ENCODE results near the gene B3GAT1. TPM values are rescaled to one million over a fixed set of nuclear protein-coding genes. Genes with fewer than 3 reads are reported as not detected.

Gene B3GAT1
- total RNA-seq, 4 donors from 2014 or later, result 0.26 to 0.93 (median 0.36) TPM

DNA sequence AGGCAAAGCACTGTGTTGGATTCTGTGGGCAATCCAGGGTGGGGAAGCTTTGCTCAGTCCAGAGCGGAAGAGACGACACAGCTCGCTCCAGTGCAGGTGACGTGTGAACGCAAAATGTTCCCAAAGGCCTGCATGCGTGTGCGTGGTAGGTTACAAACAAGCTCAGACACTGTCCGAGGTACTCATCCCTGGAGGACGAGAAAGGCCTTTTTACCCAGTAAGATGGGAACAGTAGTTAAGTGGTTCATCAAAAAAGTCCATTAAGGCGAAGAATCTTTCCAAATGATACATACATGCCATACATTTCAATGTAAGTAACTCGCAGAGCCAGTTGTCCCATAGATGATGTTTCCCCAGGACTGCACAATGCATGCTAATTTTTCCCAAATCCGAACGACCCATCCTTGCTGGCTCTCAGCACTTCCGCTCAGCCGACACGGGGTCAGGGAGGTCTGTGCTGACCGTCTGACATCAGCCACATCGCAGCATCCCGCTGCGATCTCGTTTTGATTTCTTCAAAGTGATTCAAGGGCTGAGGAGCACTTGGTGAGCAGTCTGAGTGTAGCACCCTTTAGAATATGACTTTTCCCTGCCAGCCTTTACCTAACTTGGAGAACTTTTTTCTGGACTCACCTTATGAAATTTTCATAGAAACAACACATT is 19.0 kb downstream of the B3GAT1 start:
- Histone ChIP-seq H3K27me3 (peaks cover 24% of the 10 kb centered on the region), H3K4me3 (no peak overlapping the region), H3K9me3 (no peaks in the 10 kb centered on the region), H3K27ac (no peak overlapping the region), H3K4me1 (no peaks in the 10 kb centered on the region), H3K36me3 (no peaks in the 10 kb centered on the region)
- TF ChIP-seq POLR2AphosphoS5 (IDR thresholded peaks at IDR 0.05) (no peak), POLR2A (IDR thresholded peaks at IDR 0.05) (no peak), EP300 (IDR thresholded peaks at IDR 0.05) (no peak)
- TF ChIP-seq, protein P1, sequence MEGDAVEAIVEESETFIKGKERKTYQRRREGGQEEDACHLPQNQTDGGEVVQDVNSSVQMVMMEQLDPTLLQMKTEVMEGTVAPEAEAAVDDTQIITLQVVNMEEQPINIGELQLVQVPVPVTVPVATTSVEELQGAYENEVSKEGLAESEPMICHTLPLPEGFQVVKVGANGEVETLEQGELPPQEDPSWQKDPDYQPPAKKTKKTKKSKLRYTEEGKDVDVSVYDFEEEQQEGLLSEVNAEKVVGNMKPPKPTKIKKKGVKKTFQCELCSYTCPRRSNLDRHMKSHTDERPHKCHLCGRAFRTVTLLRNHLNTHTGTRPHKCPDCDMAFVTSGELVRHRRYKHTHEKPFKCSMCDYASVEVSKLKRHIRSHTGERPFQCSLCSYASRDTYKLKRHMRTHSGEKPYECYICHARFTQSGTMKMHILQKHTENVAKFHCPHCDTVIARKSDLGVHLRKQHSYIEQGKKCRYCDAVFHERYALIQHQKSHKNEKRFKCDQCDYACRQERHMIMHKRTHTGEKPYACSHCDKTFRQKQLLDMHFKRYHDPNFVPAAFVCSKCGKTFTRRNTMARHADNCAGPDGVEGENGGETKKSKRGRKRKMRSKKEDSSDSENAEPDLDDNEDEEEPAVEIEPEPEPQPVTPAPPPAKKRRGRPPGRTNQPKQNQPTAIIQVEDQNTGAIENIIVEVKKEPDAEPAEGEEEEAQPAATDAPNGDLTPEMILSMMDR (IDR thresholded peaks at IDR 0.05), result no peak
- 84% methylated on average over 21 of the region's 21 CpGs for WGBS
- DNase-seq (ENCODE audit: low spot score in 2 of 2), result no peak

DNA sequence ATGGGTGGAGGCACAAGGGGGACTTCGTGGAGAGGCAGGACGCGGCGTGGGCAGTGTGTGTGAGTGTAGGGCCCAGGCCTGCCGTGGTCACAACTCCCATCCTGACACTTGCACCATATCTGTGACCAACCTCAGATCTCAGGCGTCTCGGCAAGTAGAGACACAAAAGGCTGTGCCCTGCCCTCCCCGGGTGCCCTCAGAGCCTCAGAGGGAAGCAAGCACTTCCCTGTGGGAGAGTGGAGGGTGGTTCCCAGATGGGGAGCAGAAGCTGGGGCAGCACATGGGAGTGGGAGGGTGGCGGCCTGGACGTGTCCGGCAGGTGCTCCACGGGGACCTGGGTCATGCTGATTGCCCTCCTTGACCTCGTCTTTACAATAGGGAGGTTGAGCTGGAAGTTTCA is 20.4 kb downstream of the B3GAT1 start:
- TF ChIP-seq POLR2AphosphoS5 (IDR thresholded peaks at IDR 0.05), result no peak
- no peak for TF ChIP-seq POLR2A (IDR thresholded peaks at IDR 0.05)
- TF ChIP-seq EP300 (IDR thresholded peaks at IDR 0.05), result no peak
- TF ChIP-seq, protein P1 (IDR thresholded peaks at IDR 0.05), result no peak
- 81% methylated on average over 13 of the region's 13 CpGs for WGBS

DNA sequence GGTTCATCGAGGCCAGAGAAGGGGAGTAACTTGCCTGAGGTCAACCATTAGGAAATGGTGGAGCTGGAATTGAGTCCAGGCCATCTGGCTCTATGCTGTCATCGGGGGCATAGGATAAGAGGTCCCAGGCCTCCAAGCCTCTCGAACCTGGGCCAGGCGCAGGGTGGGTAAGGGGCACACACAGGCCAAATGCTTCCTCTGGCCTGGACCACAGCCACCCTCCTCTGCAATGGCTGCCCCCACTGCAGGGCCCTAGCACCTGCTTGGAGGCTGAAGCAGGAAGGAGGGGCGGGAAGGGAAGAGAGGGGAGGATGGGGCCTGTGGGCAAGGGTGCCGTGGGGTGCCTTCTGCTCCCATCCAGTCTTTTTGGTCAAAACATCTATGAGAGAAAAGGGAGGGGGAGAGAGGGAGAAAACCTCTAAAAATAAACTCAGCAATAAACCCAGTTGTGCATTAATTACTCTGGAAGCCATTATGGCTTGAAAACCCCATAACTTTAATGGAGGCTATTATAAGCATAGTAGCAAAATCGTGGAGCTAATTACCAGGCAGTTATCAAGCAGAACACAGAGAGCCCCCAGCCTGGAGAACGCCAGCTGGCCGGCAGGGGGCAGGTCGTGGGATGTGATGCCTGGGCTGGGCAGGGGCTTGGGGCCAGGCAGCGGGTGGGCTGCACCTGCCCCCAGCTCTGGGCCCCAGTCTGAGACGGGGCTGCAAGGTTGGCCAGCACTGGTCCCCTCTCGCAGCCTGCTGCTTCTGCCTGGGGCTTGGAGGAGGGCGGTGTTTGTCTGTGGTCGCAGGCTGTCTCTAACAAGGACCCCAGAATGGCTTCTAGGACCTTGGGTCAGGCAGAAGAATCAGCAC is 21.1 kb downstream of the B3GAT1 start:
- TF ChIP-seq POLR2A (IDR thresholded peaks at IDR 0.05) (no peak), POLR2AphosphoS5 (IDR thresholded peaks at IDR 0.05) (no peak), EP300 (IDR thresholded peaks at IDR 0.05) (no peak)
- TF ChIP-seq, protein P1 (IDR thresholded peaks at IDR 0.05), result no peak
- H3K36me3 ChIP-seq, result no peaks in the 10 kb centered on the region
- H3K4me1 ChIP-seq, result peaks cover 2% of the 10 kb centered on the region
- peaks cover 28% of the 10 kb centered on the region for H3K27me3 ChIP-seq
- H3K4me3 ChIP-seq, result no peak overlapping the region
- WGBS, result 85% methylated on average over 10 of the region's 15 CpGs
- H3K27ac ChIP-seq, result no peak overlapping the region
- H3K9me3 ChIP-seq, result no peaks in the 10 kb centered on the region
- no peak for DNase-seq (ENCODE audit: low spot score in 2 of 2)

More for the DNA sequence above, 20.4 kb downstream of the B3GAT1 start:
- Histone ChIP-seq H3K27me3 (peaks cover 21% of the 10 kb centered on the region), H3K9me3 (no peaks in the 10 kb centered on the region), H3K4me3 (no peak overlapping the region), H3K36me3 (no peaks in the 10 kb centered on the region), H3K27ac (no peak overlapping the region), H3K4me1 (no peaks in the 10 kb centered on the region)
- no peak for DNase-seq (ENCODE audit: low spot score in 2 of 2)

DNA sequence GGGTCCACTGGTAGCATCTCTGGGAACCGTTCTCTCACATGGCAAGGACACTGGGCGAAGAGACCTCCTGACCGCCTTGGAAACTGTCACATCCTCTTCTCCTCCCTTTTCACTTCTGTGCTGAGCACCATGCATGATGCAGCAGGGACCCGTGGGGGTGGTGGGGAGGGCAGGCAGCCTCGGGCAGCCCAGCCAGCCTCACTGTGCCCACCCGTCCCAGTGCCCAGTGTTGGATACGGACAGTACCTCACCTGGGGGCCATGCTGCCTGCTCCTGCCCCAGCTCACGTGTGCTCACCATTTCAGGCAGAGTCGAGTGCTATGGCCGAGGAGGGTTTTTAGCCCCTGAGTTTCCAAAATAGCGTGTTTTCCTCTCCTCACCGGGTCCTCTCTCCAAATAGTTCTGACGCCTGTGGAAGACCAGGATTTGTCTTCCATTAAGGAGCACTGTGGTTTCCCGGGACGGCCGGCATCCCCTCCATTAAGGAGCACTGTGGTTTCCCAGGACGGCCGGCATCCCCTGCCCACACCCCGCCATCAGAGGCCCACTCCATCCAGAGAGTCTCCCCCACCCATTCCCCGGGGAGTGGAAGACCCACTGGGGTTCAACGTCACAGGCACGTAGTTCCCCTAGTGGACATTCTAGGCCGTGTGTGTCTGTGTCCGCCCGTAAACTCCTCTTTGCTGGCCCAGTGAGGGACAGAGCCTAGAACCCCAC is 22.4 kb downstream of the B3GAT1 start:
- peaks cover 34% of the 10 kb centered on the region for H3K27me3 ChIP-seq
- no peak for DNase-seq (ENCODE audit: low spot score in 2 of 2)
- TF ChIP-seq POLR2A (IDR thresholded peaks at IDR 0.05) (no peak), POLR2AphosphoS5 (IDR thresholded peaks at IDR 0.05) (no peak), EP300 (IDR thresholded peaks at IDR 0.05) (no peak)
- TF ChIP-seq, protein P1 (IDR thresholded peaks at IDR 0.05), result no peak

More for the DNA sequence above, 22.4 kb downstream of the B3GAT1 start:
- H3K36me3 ChIP-seq, result no peaks in the 10 kb centered on the region
- 93% methylated on average over 12 of the region's 25 CpGs for WGBS
- no peak overlapping the region for H3K4me3 ChIP-seq
- H3K27ac ChIP-seq, result no peak overlapping the region
- peaks cover 6% of the 10 kb centered on the region for H3K4me1 ChIP-seq
- no peaks in the 10 kb centered on the region for H3K9me3 ChIP-seq
